ENCODE data around the gene WWOX. TPM values are rescaled to one million over a fixed set of nuclear protein-coding genes. Genes with fewer than 3 reads are reported as not detected.

WWOX gene
- total RNA-seq, 1 donor from 2014 or later, result 16.7 TPM

GRCh38 chr16:78605548-78606101 lies 506.2 kb downstream of the WWOX start:
- H3K27ac ChIP-seq (ENCODE audit: low read depth, low read length), result no peak overlapping the region

GRCh38 chr16:78606545-78606944 lies 507.1 kb downstream of the WWOX start:
- no peak overlapping the region for H3K27ac ChIP-seq (ENCODE audit: low read depth, low read length)
- no peaks in the 10 kb centered on the region for H3K27me3 ChIP-seq (ENCODE audit: control insufficient read depth in 3 of 3, insufficient read depth in 3 of 3, low read length in 3 of 3)
- H3K9ac ChIP-seq (ENCODE audit: low read depth in 1 of 3, low read length in 3 of 3), result no peak overlapping the region
- no peak overlapping the region for H3K4me3 ChIP-seq (ENCODE audit: low read length in 3 of 3)
- H3K4me1 ChIP-seq (ENCODE audit: control insufficient read depth in 3 of 3, insufficient read depth in 3 of 3, low read length in 3 of 3), result no peaks in the 10 kb centered on the region
- no peaks in the 10 kb centered on the region for H3K36me3 ChIP-seq (ENCODE audit: control insufficient read depth in 3 of 3, insufficient read depth in 3 of 3, low read length in 3 of 3)
- H3K9me3 ChIP-seq (ENCODE audit: control insufficient read depth in 3 of 3, low read length in 3 of 3), result no peaks in the 10 kb centered on the region

More at GRCh38 chr16:78605548-78606101, 506.2 kb downstream of the WWOX start:
- Histone ChIP-seq H3K4me1 (ENCODE audit: control insufficient read depth in 3 of 3, insufficient read depth in 3 of 3, low read length in 3 of 3) (no peaks in the 10 kb centered on the region), H3K27me3 (ENCODE audit: control insufficient read depth in 3 of 3, insufficient read depth in 3 of 3, low read length in 3 of 3) (no peaks in the 10 kb centered on the region), H3K9me3 (ENCODE audit: control insufficient read depth in 3 of 3, low read length in 3 of 3) (no peaks in the 10 kb centered on the region), H3K4me3 (ENCODE audit: low read length in 3 of 3) (no peak overlapping the region), H3K36me3 (ENCODE audit: control insufficient read depth in 3 of 3, insufficient read depth in 3 of 3, low read length in 3 of 3) (no peaks in the 10 kb centered on the region), H3K9ac (ENCODE audit: low read depth in 1 of 3, low read length in 3 of 3) (no peak overlapping the region)

GRCh38 chr16:78607022-78607421 lies 507.6 kb downstream of the WWOX start:
- Histone ChIP-seq H3K27ac (ENCODE audit: low read depth, low read length) (no peak overlapping the region), H3K9me3 (ENCODE audit: control insufficient read depth in 3 of 3, low read length in 3 of 3) (no peaks in the 10 kb centered on the region), H3K4me1 (ENCODE audit: control insufficient read depth in 3 of 3, insufficient read depth in 3 of 3, low read length in 3 of 3) (no peaks in the 10 kb centered on the region), H3K4me3 (ENCODE audit: low read length in 3 of 3) (no peak overlapping the region), H3K36me3 (ENCODE audit: control insufficient read depth in 3 of 3, insufficient read depth in 3 of 3, low read length in 3 of 3) (no peaks in the 10 kb centered on the region), H3K27me3 (ENCODE audit: control insufficient read depth in 3 of 3, insufficient read depth in 3 of 3, low read length in 3 of 3) (no peaks in the 10 kb centered on the region), H3K9ac (ENCODE audit: low read depth in 1 of 3, low read length in 3 of 3) (no peak overlapping the region)

- Histone ChIP-seq H3K9me3 (ENCODE audit: control insufficient read depth in 3 of 3, low read length in 3 of 3) (no peaks in the 10 kb centered on the region), H3K27me3 (ENCODE audit: control insufficient read depth in 3 of 3, insufficient read depth in 3 of 3, low read length in 3 of 3) (no peaks in the 10 kb centered on the region), H3K9ac (ENCODE audit: low read depth in 1 of 3, low read length in 3 of 3) (no peak overlapping the region), H3K27ac (ENCODE audit: low read depth, low read length) (no peak overlapping the region), H3K4me1 (ENCODE audit: control insufficient read depth in 3 of 3, insufficient read depth in 3 of 3, low read length in 3 of 3) (no peaks in the 10 kb centered on the region), H3K36me3 (ENCODE audit: control insufficient read depth in 3 of 3, insufficient read depth in 3 of 3, low read length in 3 of 3) (no peaks in the 10 kb centered on the region), H3K4me3 (ENCODE audit: low read length in 3 of 3) (no peak overlapping the region)
Measured at GRCh38 chr16:78607465-78607864, 508.0 kb downstream of the WWOX start.

- no peak overlapping the region for H3K27ac ChIP-seq (ENCODE audit: low read depth, low read length)
- no peaks in the 10 kb centered on the region for H3K27me3 ChIP-seq (ENCODE audit: control insufficient read depth in 3 of 3, insufficient read depth in 3 of 3, low read length in 3 of 3)
- no peaks in the 10 kb centered on the region for H3K9me3 ChIP-seq (ENCODE audit: control insufficient read depth in 3 of 3, low read length in 3 of 3)
- H3K4me3 ChIP-seq (ENCODE audit: low read length in 3 of 3), result peak overlapping the region in 2 of 3 donors; percentile 13 to 37
- no peaks in the 10 kb centered on the region for H3K36me3 ChIP-seq (ENCODE audit: control insufficient read depth in 3 of 3, insufficient read depth in 3 of 3, low read length in 3 of 3)
- H3K9ac ChIP-seq (ENCODE audit: low read depth in 1 of 3, low read length in 3 of 3), result no peak overlapping the region
- H3K4me1 ChIP-seq (ENCODE audit: control insufficient read depth in 3 of 3, insufficient read depth in 3 of 3, low read length in 3 of 3), result no peaks in the 10 kb centered on the region
Measured at GRCh38 chr16:78608305-78608776, 508.9 kb downstream of the WWOX start.

GRCh38 chr16:78609402-78610274 lies 510.2 kb downstream of the WWOX start:
- H3K4me3 ChIP-seq (ENCODE audit: low read length in 3 of 3), result no peak overlapping the region
- H3K9ac ChIP-seq (ENCODE audit: low read depth in 1 of 3, low read length in 3 of 3), result no peak overlapping the region
- no peak overlapping the region for H3K27ac ChIP-seq (ENCODE audit: low read depth, low read length)
- H3K36me3 ChIP-seq (ENCODE audit: control insufficient read depth in 3 of 3, insufficient read depth in 3 of 3, low read length in 3 of 3), result no peaks in the 10 kb centered on the region
- H3K9me3 ChIP-seq (ENCODE audit: control insufficient read depth in 3 of 3, low read length in 3 of 3), result no peaks in the 10 kb centered on the region
- H3K4me1 ChIP-seq (ENCODE audit: control insufficient read depth in 3 of 3, insufficient read depth in 3 of 3, low read length in 3 of 3), result no peaks in the 10 kb centered on the region
- no peaks in the 10 kb centered on the region for H3K27me3 ChIP-seq (ENCODE audit: control insufficient read depth in 3 of 3, insufficient read depth in 3 of 3, low read length in 3 of 3)

GRCh38 chr16:78611318-78611717 lies 511.9 kb downstream of the WWOX start:
- no peak overlapping the region for H3K27ac ChIP-seq (ENCODE audit: low read depth, low read length)
- H3K9me3 ChIP-seq (ENCODE audit: control insufficient read depth in 3 of 3, low read length in 3 of 3), result no peaks in the 10 kb centered on the region
- no peaks in the 10 kb centered on the region for H3K4me1 ChIP-seq (ENCODE audit: control insufficient read depth in 3 of 3, insufficient read depth in 3 of 3, low read length in 3 of 3)
- H3K9ac ChIP-seq (ENCODE audit: low read depth in 1 of 3, low read length in 3 of 3), result no peak overlapping the region
- H3K4me3 ChIP-seq (ENCODE audit: low read length in 3 of 3), result no peak overlapping the region
- H3K36me3 ChIP-seq (ENCODE audit: control insufficient read depth in 3 of 3, insufficient read depth in 3 of 3, low read length in 3 of 3), result no peaks in the 10 kb centered on the region
- no peaks in the 10 kb centered on the region for H3K27me3 ChIP-seq (ENCODE audit: control insufficient read depth in 3 of 3, insufficient read depth in 3 of 3, low read length in 3 of 3)

- Histone ChIP-seq H3K36me3 (ENCODE audit: control insufficient read depth in 3 of 3, insufficient read depth in 3 of 3, low read length in 3 of 3) (no peaks in the 10 kb centered on the region), H3K9ac (ENCODE audit: low read depth in 1 of 3, low read length in 3 of 3) (no peak overlapping the region), H3K9me3 (ENCODE audit: control insufficient read depth in 3 of 3, low read length in 3 of 3) (peaks cover 0 to 4% (median 0%) of the 10 kb centered on the region in 3 donors)
Measured at GRCh38 chr16:78619811-78620210, 520.4 kb downstream of the WWOX start.

GRCh38 chr16:78620291-78620690 lies 520.8 kb downstream of the WWOX start:
- Histone ChIP-seq H3K4me1 (ENCODE audit: control insufficient read depth in 3 of 3, insufficient read depth in 3 of 3, low read length in 3 of 3) (peaks cover 0 to 6% (median 0%) of the 10 kb centered on the region in 3 donors), H3K36me3 (ENCODE audit: control insufficient read depth in 3 of 3, insufficient read depth in 3 of 3, low read length in 3 of 3) (no peaks in the 10 kb centered on the region), H3K9me3 (ENCODE audit: control insufficient read depth in 3 of 3, low read length in 3 of 3) (peaks cover 0 to 4% (median 0%) of the 10 kb centered on the region in 3 donors), H3K27me3 (ENCODE audit: control insufficient read depth in 3 of 3, insufficient read depth in 3 of 3, low read length in 3 of 3) (no peaks in the 10 kb centered on the region), H3K27ac (ENCODE audit: low read depth, low read length) (no peak overlapping the region), H3K4me3 (ENCODE audit: low read length in 3 of 3) (no peak overlapping the region), H3K9ac (ENCODE audit: low read depth in 1 of 3, low read length in 3 of 3) (no peak overlapping the region)

More at GRCh38 chr16:78619811-78620210, 520.4 kb downstream of the WWOX start:
- Histone ChIP-seq H3K27ac (ENCODE audit: low read depth, low read length) (no peak overlapping the region), H3K4me1 (ENCODE audit: control insufficient read depth in 3 of 3, insufficient read depth in 3 of 3, low read length in 3 of 3) (peaks cover 0 to 2% (median 0%) of the 10 kb centered on the region in 3 donors), H3K4me3 (ENCODE audit: low read length in 3 of 3) (no peak overlapping the region), H3K27me3 (ENCODE audit: control insufficient read depth in 3 of 3, insufficient read depth in 3 of 3, low read length in 3 of 3) (no peaks in the 10 kb centered on the region)

GRCh38 chr16:78623796-78624195 lies 524.3 kb downstream of the WWOX start:
- Histone ChIP-seq H3K4me3 (ENCODE audit: low read length in 3 of 3) (no peak overlapping the region), H3K36me3 (ENCODE audit: control insufficient read depth in 3 of 3, insufficient read depth in 3 of 3, low read length in 3 of 3) (no peaks in the 10 kb centered on the region), H3K4me1 (ENCODE audit: control insufficient read depth in 3 of 3, insufficient read depth in 3 of 3, low read length in 3 of 3) (peaks cover 2 to 6% (median 5%) of the 10 kb centered on the region in 3 donors), H3K9me3 (ENCODE audit: control insufficient read depth in 3 of 3, low read length in 3 of 3) (peaks cover 0 to 4% (median 0%) of the 10 kb centered on the region in 3 donors), H3K27me3 (ENCODE audit: control insufficient read depth in 3 of 3, insufficient read depth in 3 of 3, low read length in 3 of 3) (no peaks in the 10 kb centered on the region), H3K9ac (ENCODE audit: low read depth in 1 of 3, low read length in 3 of 3) (no peak overlapping the region), H3K27ac (ENCODE audit: low read depth, low read length) (no peak overlapping the region)
